ENCODE data around the gene OIT3.

Gene OIT3

DNA sequence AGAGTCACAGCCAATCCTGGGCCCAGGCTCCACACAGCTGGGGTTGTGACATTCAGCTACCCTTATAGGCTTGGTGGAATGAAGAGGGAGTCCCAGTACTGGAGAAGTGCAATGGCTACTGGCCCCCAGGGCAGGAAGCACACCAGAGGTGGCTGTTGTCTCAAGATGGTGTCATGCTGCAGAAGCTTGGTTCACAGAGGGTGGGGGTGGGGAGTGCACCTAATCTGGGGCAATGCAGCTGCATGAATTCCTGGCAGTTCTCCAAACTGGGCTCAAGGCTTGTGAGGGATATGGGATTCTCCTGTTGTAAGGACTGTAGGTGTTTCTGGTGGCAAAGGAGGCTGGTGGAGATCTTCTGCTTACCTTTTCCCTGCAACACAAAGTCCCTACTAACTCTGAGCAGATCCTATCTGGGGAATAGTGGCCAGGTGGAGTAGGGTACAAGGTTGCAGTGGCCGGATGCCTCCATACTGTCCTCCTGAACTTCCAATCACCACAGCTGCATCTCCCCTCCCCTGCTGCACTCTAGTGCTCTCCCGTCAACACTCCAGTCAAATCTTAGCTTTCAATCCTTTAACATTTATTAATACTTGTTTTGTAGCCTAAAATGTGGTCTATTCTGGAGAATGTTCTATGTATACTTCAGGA lies 88.5 kb downstream of the OIT3 start:
- no peak overlapping the region for H3K4me3 ChIP-seq (ENCODE audit: low read depth, low read length)
- DNase-seq (ENCODE audit: low read depth): no peak
- TF ChIP-seq, protein P1, sequence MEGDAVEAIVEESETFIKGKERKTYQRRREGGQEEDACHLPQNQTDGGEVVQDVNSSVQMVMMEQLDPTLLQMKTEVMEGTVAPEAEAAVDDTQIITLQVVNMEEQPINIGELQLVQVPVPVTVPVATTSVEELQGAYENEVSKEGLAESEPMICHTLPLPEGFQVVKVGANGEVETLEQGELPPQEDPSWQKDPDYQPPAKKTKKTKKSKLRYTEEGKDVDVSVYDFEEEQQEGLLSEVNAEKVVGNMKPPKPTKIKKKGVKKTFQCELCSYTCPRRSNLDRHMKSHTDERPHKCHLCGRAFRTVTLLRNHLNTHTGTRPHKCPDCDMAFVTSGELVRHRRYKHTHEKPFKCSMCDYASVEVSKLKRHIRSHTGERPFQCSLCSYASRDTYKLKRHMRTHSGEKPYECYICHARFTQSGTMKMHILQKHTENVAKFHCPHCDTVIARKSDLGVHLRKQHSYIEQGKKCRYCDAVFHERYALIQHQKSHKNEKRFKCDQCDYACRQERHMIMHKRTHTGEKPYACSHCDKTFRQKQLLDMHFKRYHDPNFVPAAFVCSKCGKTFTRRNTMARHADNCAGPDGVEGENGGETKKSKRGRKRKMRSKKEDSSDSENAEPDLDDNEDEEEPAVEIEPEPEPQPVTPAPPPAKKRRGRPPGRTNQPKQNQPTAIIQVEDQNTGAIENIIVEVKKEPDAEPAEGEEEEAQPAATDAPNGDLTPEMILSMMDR (IDR thresholded peaks at IDR 0.05; ENCODE audit: control insufficient read depth, extremely low read depth, insufficient read depth): no peak
